Cardiac muscle cell (in vitro differentiated cells and primary cell): Measurements from ENCODE around the gene TSKU. TPM values are rescaled to one million over a fixed set of nuclear protein-coding genes. Genes with fewer than 3 reads are reported as not detected.
"Not testable (repeated sequence)": the region's sequence is repeated elsewhere in the genome, so short reads cannot be mapped to it uniquely, and the experiment has no call there.

Experiments
- DNase-seq, 2 donors: peaks; one replicate each; pipeline versions ENCODE4 v3.0.0 to v3.0.0-alpha.2; 2010 to 2017; ENCODE audit warnings: low read depth in 1 of 2, low spot score in 1 of 2
- H3K27ac ChIP-seq: fragments of 200-600 bp; sonication (generic); 2 replicates; pipeline ENCODE4 v1.5.1; 2016
- H3K27me3 ChIP-seq: fragments of 200-600 bp; sonication (generic); 2 replicates; pipeline ENCODE4 v1.6.0; 2016; ENCODE audit warnings: control low read depth
- H3K36me3 ChIP-seq: fragments of 200-600 bp; sonication (generic); 2 replicates; pipeline ENCODE4 v1.5.1; 2016; ENCODE audit warnings: control low read depth
- H3K4me1 ChIP-seq: fragments of 200-600 bp; sonication (generic); 2 replicates; pipeline ENCODE4 v1.8.1; 2017; ENCODE audit warnings: low read depth, mild to moderate bottlenecking, mixed run types
- H3K4me3 ChIP-seq: fragments of 200-600 bp; sonication (generic); 2 replicates; pipeline ENCODE4 v1.5.1; 2016; ENCODE audit warnings: mild to moderate bottlenecking
- H3K9me3 ChIP-seq: fragments of 200-600 bp; sonication (generic); 2 replicates; pipeline ENCODE4 v1.5.1; 2017; ENCODE audit warnings: low read depth, mild to moderate bottlenecking, control low read depth
- CTCF ChIP-seq: IDR thresholded peaks from 2 replicates; pipeline ENCODE4 v1.5.1; 2012; ENCODE audit warnings: low read depth, mild to moderate bottlenecking, low read length
- polyA plus RNA-seq: library from polyadenylated mRNA; unstranded; fragments of >200 nt; fragmentation: Nextera tagmentation; extraction: Ambion mirVana; gene quantifications from 2 replicates; pipeline ENCODE4 v1.2.1, GENCODE V29; 2016
- total RNA-seq: library from RNA; depleted of rRNA; stranded (reverse); fragments of >200 nt; gene quantifications from 2 replicates; pipeline ENCODE4 v1.2.3, GENCODE V29; 2016

TSKU gene
- total and polyA plus RNA-seq, 2 experiments from 2014 or later, result 33.4 to 33.6 TPM

- DNase-seq, result peak in 1 of 2 donors; percentile 55
Observed at GRCh38 chr11:76824083-76824939, 41.2 kb downstream of the TSKU start.

GRCh38 chr11:76824980-76825725 lies 42.0 kb downstream of the TSKU start:
- Histone ChIP-seq H3K27ac (no peak overlapping the region), H3K4me3 (no peak overlapping the region), H3K9me3 (no peaks in the 10 kb centered on the region), H3K36me3 (no peaks in the 10 kb centered on the region), H3K27me3 (no peaks in the 10 kb centered on the region), H3K4me1 (no peaks in the 10 kb centered on the region)
- no peak for DNase-seq
- no peak for TF ChIP-seq CTCF

More at GRCh38 chr11:76824083-76824939, 41.2 kb downstream of the TSKU start:
- no peaks in the 10 kb centered on the region for H3K9me3 ChIP-seq
- H3K4me1 ChIP-seq, result no peaks in the 10 kb centered on the region
- TF ChIP-seq CTCF, result no peak
- H3K4me3 ChIP-seq, result no peak overlapping the region
- H3K27ac ChIP-seq, result no peak overlapping the region
- no peaks in the 10 kb centered on the region for H3K36me3 ChIP-seq
- H3K27me3 ChIP-seq, result no peaks in the 10 kb centered on the region

GRCh38 chr11:76825726-76826396 lies 42.7 kb downstream of the TSKU start:
- no peak for DNase-seq
- no peaks in the 10 kb centered on the region for H3K4me1 ChIP-seq
- TF ChIP-seq CTCF, result no peak
- H3K27me3 ChIP-seq, result no peaks in the 10 kb centered on the region
- H3K36me3 ChIP-seq, result no peaks in the 10 kb centered on the region
- no peak overlapping the region for H3K27ac ChIP-seq
- no peak overlapping the region for H3K4me3 ChIP-seq
- no peaks in the 10 kb centered on the region for H3K9me3 ChIP-seq

- DNase-seq, H3K4me1 ChIP-seq, H3K9me3 ChIP-seq, H3K27ac ChIP-seq, H3K4me3 ChIP-seq, H3K27me3 ChIP-seq, H3K36me3 ChIP-seq: not testable (repeated sequence)
Observed at GRCh38 chr11:76826508-76826907, 43.4 kb downstream of the TSKU start.

- H3K27me3 ChIP-seq, H3K27ac ChIP-seq, H3K9me3 ChIP-seq, H3K36me3 ChIP-seq, DNase-seq, H3K4me1 ChIP-seq, H3K4me3 ChIP-seq: not testable (repeated sequence)
Observed at GRCh38 chr11:76827005-76827404, 43.8 kb downstream of the TSKU start.

GRCh38 chr11:76830639-76831327 lies 47.6 kb downstream of the TSKU start:
- H3K27ac ChIP-seq, result no peak overlapping the region
- no peak for TF ChIP-seq CTCF
- H3K4me3 ChIP-seq, result no peak overlapping the region
- no peaks in the 10 kb centered on the region for H3K27me3 ChIP-seq
- no peaks in the 10 kb centered on the region for H3K4me1 ChIP-seq
- H3K36me3 ChIP-seq, result no peaks in the 10 kb centered on the region
- DNase-seq, result peak in 1 of 2 donors; percentile 77
- no peaks in the 10 kb centered on the region for H3K9me3 ChIP-seq
